H1 (cell line): ENCODE data around the gene INSYN1. TPM values are rescaled to one million over a fixed set of nuclear protein-coding genes. Genes with fewer than 3 reads are reported as not detected.

Experiments used
- CTCF ChIA-PET: fragments of 300-600 bp; sonication (Branson Sonifier 250); formaldehyde crosslinking; loops from one replicate; lab custom pipeline; 2021; ENCODE audit not compliant: partially characterized antibody; lab: Charles Lee
- POLR2A ChIA-PET: fragments of 300-600 bp; sonication (Branson Sonifier 250); formaldehyde crosslinking; loops from one replicate; lab custom pipeline; 2021; ENCODE audit warnings: inconsistent platforms; ENCODE audit not compliant: partially characterized antibody; lab: Charles Lee
- DNase-seq, 2 experiments: peaks; one replicate each; pipeline versions ENCODE4 v3.0.0 to v3.0.0-alpha.2; 2010 to 2022; ENCODE audit warnings: low spot score in 2 of 2, low read depth in 1 of 2, mixed read lengths in 1 of 2
- FAIRE-seq: peaks from 2 replicates; lab custom pipeline; 2011; peaks lifted over from hg19 to GRCh38; lab: Jason Lieb, UNC
- H2AFZ ChIP-seq: 2 replicates; pipeline ENCODE4 v1.8.1; 2012; ENCODE audit warnings: low read length, inconsistent platforms
- H2AK5ac ChIP-seq: 2 replicates; pipeline ENCODE4 v1.6.1; 2013; ENCODE audit warnings: low read depth, low read length
- H2BK120ac ChIP-seq: replicated peaks from 2 replicates; pipeline ENCODE3; 2013; ENCODE audit warnings: low read depth, low read length, inconsistent platforms
- H2BK12ac ChIP-seq: 2 replicates; pipeline ENCODE4 v1.6.1; 2013; ENCODE audit warnings: low read depth, low read length
- H2BK15ac ChIP-seq: 2 replicates; pipeline ENCODE4 v1.6.1; 2013; ENCODE audit warnings: low read length
- H2BK20ac ChIP-seq: 2 replicates; pipeline ENCODE4 v1.6.1; 2013; ENCODE audit warnings: low read length
- H2BK5ac ChIP-seq: 2 replicates; pipeline ENCODE4 v1.6.1; 2013; ENCODE audit warnings: low read depth, low read length
- H3K14ac ChIP-seq: 2 replicates; pipeline ENCODE4 v1.6.1; 2013; ENCODE audit warnings: inconsistent platforms; ENCODE audit not compliant: insufficient read length
- H3K18ac ChIP-seq: 2 replicates; pipeline ENCODE4 v1.6.1; 2013; ENCODE audit warnings: low read length; ENCODE audit errors: extremely low read depth
- H3K23ac ChIP-seq: 2 replicates; pipeline ENCODE4 v1.6.1; 2013; ENCODE audit warnings: inconsistent platforms; ENCODE audit not compliant: insufficient read length
- H3K23me2 ChIP-seq: 2 replicates; pipeline ENCODE4 v1.6.1; 2013; ENCODE audit warnings: low read depth, low read length
- H3K27ac ChIP-seq: 2 replicates; pipeline ENCODE4 v1.6.1; 2011; ENCODE audit warnings: low read depth, low read length, inconsistent platforms
- H3K27me3 ChIP-seq, 4 experiments: replicated peaks in 1 of 4; 1 replicate in 1 of 4; 2 replicates in 3 of 4; pipeline versions ENCODE4 v1.6.1 to v1.8.1; 2011 to 2013; ENCODE audit warnings: low read length in 3 of 4, mild to moderate bottlenecking in 3 of 4, inconsistent platforms in 2 of 4, mixed read lengths in 2 of 4, moderate library complexity in 1 of 4; ENCODE audit not compliant: control insufficient read depth in 3 of 4, insufficient read depth in 3 of 4; ENCODE audit errors: extremely low read depth in 1 of 4
- H3K36me3 ChIP-seq, 4 experiments: 2 replicates each; pipeline versions ENCODE4 v1.6.1 to v1.8.1; 2011 to 2013; ENCODE audit warnings: mild to moderate bottlenecking in 4 of 4, low read length in 3 of 4, moderate library complexity in 2 of 4, control low read depth in 1 of 4, inconsistent platforms in 1 of 4; ENCODE audit not compliant: insufficient read depth in 4 of 4, control insufficient read depth in 2 of 4
- H3K4ac ChIP-seq: replicated peaks from 2 replicates; pipeline ENCODE3; 2013; ENCODE audit warnings: low read length, low read depth, mixed read lengths, inconsistent platforms; ENCODE audit not compliant: insufficient read length
- H3K4me1 ChIP-seq, 4 experiments: replicated peaks in 1 of 4; 1 replicate in 1 of 4; 2 replicates in 3 of 4; pipeline versions ENCODE4 v1.6.1 to v1.8.1; 2011 to 2013; ENCODE audit warnings: low read length in 3 of 4, inconsistent platforms in 2 of 4, mixed read lengths in 1 of 4; ENCODE audit not compliant: insufficient read depth in 4 of 4, control insufficient read depth in 3 of 4
- H3K4me2 ChIP-seq, 2 experiments: 2 replicates each; pipeline versions ENCODE4 v1.6.1 to v1.8.1; 2011 to 2013; ENCODE audit warnings: low read depth in 2 of 2, low read length in 2 of 2, control low read depth in 1 of 2, inconsistent platforms in 1 of 2, mild to moderate bottlenecking in 1 of 2; ENCODE audit not compliant: insufficient read depth in 1 of 2
- H3K4me3 ChIP-seq, 4 experiments: fragments of 200-600, 300-600 bp in 1 of 4; sonication (generic), shearing (Covaris generic), sonication (Bioruptor Twin) in 1 of 4; 2 replicates each; pipeline versions ENCODE4 v1.5.1 to v1.8.1; 2011 to 2016; ENCODE audit warnings: low read length in 4 of 4, low read depth in 3 of 4, control low read depth in 2 of 4, inconsistent platforms in 2 of 4, mild to moderate bottlenecking in 2 of 4, mixed read lengths in 1 of 4, moderate library complexity in 1 of 4; ENCODE audit not compliant: insufficient read depth in 2 of 4; ENCODE audit errors: extremely low read depth in 1 of 4
- H3K56ac ChIP-seq: replicated peaks from 2 replicates; pipeline ENCODE3; 2013; ENCODE audit warnings: low read depth, mild to moderate bottlenecking, mixed read lengths, low read length, inconsistent platforms; ENCODE audit not compliant: insufficient read length
- H3K79me1 ChIP-seq: 2 replicates; pipeline ENCODE4 v1.6.1; 2013; ENCODE audit warnings: low read depth, low read length, control low read depth
- H3K79me2 ChIP-seq, 2 experiments: 2 replicates each; pipeline versions ENCODE4 v1.6.1 to v1.8.1; 2012 to 2013; ENCODE audit warnings: low read length in 2 of 2, mild to moderate bottlenecking in 2 of 2, inconsistent platforms in 1 of 2; ENCODE audit not compliant: insufficient read depth in 2 of 2, control insufficient read depth in 1 of 2
- H3K9ac ChIP-seq, 4 experiments: replicated peaks in 1 of 4; 1 replicate in 1 of 4; 2 replicates in 3 of 4; pipeline versions ENCODE4 v1.6.1 to v1.8.1; 2011 to 2013; ENCODE audit warnings: low read depth in 3 of 4, low read length in 3 of 4, control low read depth in 2 of 4, mild to moderate bottlenecking in 2 of 4, moderate library complexity in 2 of 4, inconsistent platforms in 1 of 4; ENCODE audit errors: extremely low read depth in 1 of 4
- H3K9me3 ChIP-seq, 2 experiments: 2 replicates each; pipeline versions ENCODE4 v1.6.1 to v1.8.1; 2012 to 2013; ENCODE audit warnings: mild to moderate bottlenecking in 2 of 2, moderate library complexity in 2 of 2, control low read depth in 1 of 2, inconsistent platforms in 1 of 2, low read depth in 1 of 2, low read length in 1 of 2, mixed read lengths in 1 of 2; ENCODE audit not compliant: insufficient read depth in 2 of 2
- H4K20me1 ChIP-seq, 2 experiments: replicated peaks in 1 of 2; 2 replicates each; pipeline versions ENCODE3 to v1.8.1; 2011 to 2013; ENCODE audit warnings: inconsistent platforms in 2 of 2, low read length in 2 of 2, mild to moderate bottlenecking in 1 of 2; ENCODE audit not compliant: insufficient read depth in 2 of 2, control insufficient read depth in 1 of 2
- H4K5ac ChIP-seq: 2 replicates; pipeline ENCODE4 v1.6.1; 2013; ENCODE audit warnings: low read length, low read depth, mixed read lengths, inconsistent platforms; ENCODE audit not compliant: insufficient read length
- H4K8ac ChIP-seq: 2 replicates; pipeline ENCODE4 v1.8.0; 2013; ENCODE audit warnings: mild to moderate bottlenecking, moderate library complexity, low read length, inconsistent platforms; ENCODE audit not compliant: insufficient read depth; ENCODE audit errors: extremely low read depth
- H4K91ac ChIP-seq: replicated peaks from 2 replicates; pipeline ENCODE3; 2013; ENCODE audit warnings: low read length, mixed read lengths, inconsistent platforms; ENCODE audit not compliant: insufficient read length
- BRCA1 ChIP-seq: IDR thresholded peaks from 2 replicates; pipeline ENCODE4 v1.6.1; 2012; ENCODE audit warnings: low read depth, low read length, improper control_type of control experiment
- CEBPB ChIP-seq: IDR thresholded peaks from 2 replicates; pipeline ENCODE4 v1.6.1; 2012; ENCODE audit warnings: low read depth, low read length
- CHD1 ChIP-seq: IDR thresholded peaks from 2 replicates; pipeline ENCODE4 v1.6.1; 2012; ENCODE audit warnings: low read depth, low read length, improper control_type of control experiment
- EP300 ChIP-seq, 2 experiments: IDR thresholded peaks; 1 replicate in 1 of 2; 2 replicates in 1 of 2; pipeline ENCODE4 v1.6.1; 2011 to 2012; ENCODE audit warnings: low read depth in 2 of 2, low read length in 2 of 2, mild to moderate bottlenecking in 2 of 2, borderline replicate concordance in 1 of 2, inconsistent platforms in 1 of 2, moderate library complexity in 1 of 2
- JUND ChIP-seq: IDR thresholded peaks from 2 replicates; pipeline ENCODE4 v1.6.1; 2011; ENCODE audit warnings: mild to moderate bottlenecking, improper control_type of control experiment, low read length
- NANOG ChIP-seq: IDR thresholded peaks from 2 replicates; pipeline ENCODE4 v1.6.1; 2011; ENCODE audit warnings: low read length, low read depth, mild to moderate bottlenecking, inconsistent platforms; ENCODE audit not compliant: insufficient read depth, poor library complexity, severe bottlenecking
- POLR2A ChIP-seq, 2 experiments: IDR thresholded peaks; 1 replicate in 1 of 2; 2 replicates in 1 of 2; pipeline ENCODE4 v1.6.1; 2011; ENCODE audit warnings: low read depth in 2 of 2, low read length in 2 of 2, mild to moderate bottlenecking in 2 of 2; ENCODE audit errors: control extremely low read depth in 1 of 2
- POLR2AphosphoS5 ChIP-seq: IDR thresholded peaks from 2 replicates; pipeline ENCODE4 v1.6.1; 2011; ENCODE audit warnings: low read depth, low read length
- SP4 ChIP-seq: IDR thresholded peaks from 2 replicates; pipeline ENCODE4 v1.6.1; 2012; ENCODE audit warnings: low read length, inconsistent platforms
- TEAD4 ChIP-seq: IDR thresholded peaks from 2 replicates; pipeline ENCODE4 v1.6.1; 2012; ENCODE audit warnings: low read depth, low read length, inconsistent platforms, mixed read lengths
- WGBS, 2 experiments: shearing (Covaris generic) in 1 of 2; methylation state at CpG; one replicate each; pipeline versions ENCODE4 v1.1.6 to v1.1.7; 2013 to 2015; ENCODE audit warnings: low lambda C conversion rate in 2 of 2, mixed read lengths in 2 of 2, inconsistent platforms in 1 of 2, low coverage in 1 of 2, missing lambda C conversion rate in 1 of 2; ENCODE audit not compliant: insufficient replicate concordance in 2 of 2, insufficient coverage in 1 of 2, insufficient read length in 1 of 2; ENCODE audit errors: extremely low coverage in 1 of 2, missing lambda C conversion rate in 1 of 2; 5-methylcytosine and 5-hydroxymethylcytosine counted together
- polyA plus RNA-seq, 7 experiments: library from polyadenylated mRNA; depleted of rRNA in 3 of 7; stranded (reverse) in 5 of 7; unstranded in 2 of 7; fragments of >200 nt in 5 of 7; fragments of 200-250 nt in 2 of 7; gene quantifications; 1 replicate in 5 of 7; 2 replicates in 1 of 7; 4 replicates in 1 of 7; pipeline versions ENCODE4 v1.2.1 to v1.2.3, GENCODE V29; 2011 to 2013; ENCODE audit warnings: missing spikeins in 2 of 7, mixed read lengths in 2 of 7
- total RNA-seq: library from RNA; stranded (reverse); fragmentation: NEBNext Ultra II Directional; extraction: Animal tissue kit (Norgen Biotek cat#: 25700); gene quantifications from 2 replicates; pipeline ENCODE4 v1.2.1, GENCODE V29; 2021
- TF ChIP-seq, protein P1 (sequence below): IDR thresholded peaks from 2 replicates; pipeline ENCODE4 v1.6.1; 2012; ENCODE audit warnings: low read length, inconsistent platforms

The INSYN1 gene
- total and polyA plus RNA-seq, 2 of the 8 experiments (the other 6 are each of a cell fraction or from before 2014, with no cell fraction given), result 7.2 to 10.2 TPM

DNA sequence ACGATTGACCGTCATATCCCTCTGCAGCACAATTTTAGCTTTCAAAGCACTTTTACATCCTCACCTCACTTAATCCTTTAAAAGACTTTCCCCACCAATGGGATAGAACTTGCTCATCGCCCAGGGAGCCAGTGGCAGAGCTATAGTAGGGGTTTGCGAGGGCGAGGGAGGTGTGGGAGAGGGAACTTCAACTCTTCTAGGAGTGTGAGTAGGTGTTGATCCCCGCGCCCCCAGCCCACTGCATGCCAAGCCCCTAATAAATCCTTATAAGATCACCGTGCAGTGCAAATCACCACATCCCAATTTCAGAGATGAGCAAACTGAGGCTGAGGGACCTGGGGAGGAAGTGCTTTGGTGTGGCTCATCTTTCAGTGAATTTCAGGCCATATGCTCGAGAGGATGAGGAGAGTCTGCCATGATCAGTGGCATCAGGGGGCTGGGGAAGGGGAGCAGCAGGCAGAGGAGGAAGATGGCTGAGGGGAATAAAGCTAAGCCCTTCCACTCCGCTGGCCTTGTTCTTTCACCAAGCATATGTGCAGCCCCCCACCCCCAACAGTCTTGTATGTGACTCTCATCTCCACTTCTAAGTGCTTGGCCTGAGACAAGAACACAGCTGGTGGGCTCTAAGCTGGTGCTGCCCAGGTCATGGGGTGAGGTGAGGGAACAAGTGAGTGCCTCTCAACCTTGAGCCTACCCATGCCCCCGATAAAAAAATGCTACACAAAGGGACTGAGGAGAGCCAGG lies 5.1 kb downstream of the INSYN1 start:
- 86% methylated on average over 11 of the region's 11 CpGs; no CpG with 5 or more reads in 1 of the 2 experiments for WGBS, 2 experiments
- CTCF ChIA-PET, result interaction anchor here (0.6 to 9.4 kb wide), 14 partner anchors 8 to 281 kb away, joined by 3 to 45 read pairs (median 4); partner anchors contain the start of gene TBC1D21
- no peaks in the 10 kb centered on the region for H3K36me3 ChIP-seq
- POLR2A ChIA-PET, result interaction anchor here (1.2 kb wide), 1 partner anchor 28 kb away, joined by 3 read pairs; no protein-coding TSS in a partner anchor
- H3K9me3 ChIP-seq, result no peaks in the 10 kb centered on the region
- 0 out of 2 replicates have a peak overlapping the region, but pooled peaks have one; percentile 28 for H3K18ac ChIP-seq
- H3K27ac ChIP-seq, result no peak overlapping the region
- H3K23me2 ChIP-seq, result peaks cover 10% of the 10 kb centered on the region; the same call in 1 of the 2 replicates
- no peak overlapping the region for H4K5ac ChIP-seq
- no peak overlapping the region for H3K4me3 ChIP-seq
- no peak overlapping the region for H3K4me2 ChIP-seq
- peaks cover 8 to 33% (median 17%) of the 10 kb centered on the region in 4 experiments for H3K4me1 ChIP-seq
- no peak overlapping the region for H3K56ac ChIP-seq
- TF ChIP-seq CEBPB (no peak), POLR2AphosphoS5 (no peak), NANOG (no peak), TEAD4 (no peak), POLR2A (IDR thresholded peaks at IDR 0.05; ENCODE audit: control extremely low read depth in 1 of 2, low read depth in 2 of 2, low read length in 2 of 2) (no peak), EP300 (IDR thresholded peaks at IDR 0.05; ENCODE audit: borderline replicate concordance in 1 of 2, low read depth in 2 of 2, low read length in 2 of 2) (no peak), BRCA1 (no peak), CHD1 (no peak), JUND (no peak), SP4 (no peak)
- TF ChIP-seq, protein P1, sequence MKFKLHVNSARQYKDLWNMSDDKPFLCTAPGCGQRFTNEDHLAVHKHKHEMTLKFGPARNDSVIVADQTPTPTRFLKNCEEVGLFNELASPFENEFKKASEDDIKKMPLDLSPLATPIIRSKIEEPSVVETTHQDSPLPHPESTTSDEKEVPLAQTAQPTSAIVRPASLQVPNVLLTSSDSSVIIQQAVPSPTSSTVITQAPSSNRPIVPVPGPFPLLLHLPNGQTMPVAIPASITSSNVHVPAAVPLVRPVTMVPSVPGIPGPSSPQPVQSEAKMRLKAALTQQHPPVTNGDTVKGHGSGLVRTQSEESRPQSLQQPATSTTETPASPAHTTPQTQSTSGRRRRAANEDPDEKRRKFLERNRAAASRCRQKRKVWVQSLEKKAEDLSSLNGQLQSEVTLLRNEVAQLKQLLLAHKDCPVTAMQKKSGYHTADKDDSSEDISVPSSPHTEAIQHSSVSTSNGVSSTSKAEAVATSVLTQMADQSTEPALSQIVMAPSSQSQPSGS, result no peak
- H2AFZ ChIP-seq, result no peak overlapping the region
- no peak for DNase-seq
- no peak overlapping the region for H2BK15ac ChIP-seq
- no peak overlapping the region for H3K4ac ChIP-seq
- no peak overlapping the region for H2AK5ac ChIP-seq
- no peak overlapping the region for H2BK12ac ChIP-seq
- H4K20me1 ChIP-seq, result no peaks in the 10 kb centered on the region
- peaks cover 0 to 12% (median 5%) of the 10 kb centered on the region in 4 experiments; a peak in 5 of 7 replicates for H3K27me3 ChIP-seq
- no peak overlapping the region; the same call in 1 of the 2 replicates for H2BK5ac ChIP-seq
- FAIRE-seq, result no peak
- no peaks in the 10 kb centered on the region for H3K79me2 ChIP-seq
- no peak overlapping the region for H2BK20ac ChIP-seq
- no peaks in the 10 kb centered on the region for H3K79me1 ChIP-seq
- no peak overlapping the region for H4K8ac ChIP-seq
- no peak overlapping the region for H3K23ac ChIP-seq
- no peak overlapping the region for H3K9ac ChIP-seq
- H2BK120ac ChIP-seq, result no peak overlapping the region
- H4K91ac ChIP-seq, result no peak overlapping the region
- H3K14ac ChIP-seq, result no peak overlapping the region
